ENCODE data around the gene BMAL1.

Gene BMAL1

GRCh38 chr11:13294771-13295579 is 17.4 kb downstream of the BMAL1 start:
- Mint-ChIP-seq H3K4me3 (peak overlapping the region; percentile 22), H3K36me3 (peaks cover 11% of the 10 kb centered on the region), H3K9me3 (no peaks in the 10 kb centered on the region), H3K27ac (peak overlapping the region; percentile 85), H3K4me1 (peaks cover 27% of the 10 kb centered on the region)
- ATAC-seq (no peak), DNase-seq (ENCODE audit: low spot score in 2 of 2) (peak in 1 of 2 donors; percentile 46)

- ATAC-seq (no peak), DNase-seq (ENCODE audit: low spot score in 2 of 2) (no peak)
- peak overlapping the region; percentile 52 for H3K4me3 Mint-ChIP-seq
- peaks cover 12% of the 10 kb centered on the region for H3K4me1 Mint-ChIP-seq
- peak overlapping the region; percentile 85 for H3K27ac Mint-ChIP-seq
- no peaks in the 10 kb centered on the region for H3K9me3 Mint-ChIP-seq
- H3K36me3 Mint-ChIP-seq = peaks cover 6% of the 10 kb centered on the region
Observed at GRCh38 chr11:13297308-13297916, 19.8 kb downstream of the BMAL1 start.

- peaks cover 6% of the 10 kb centered on the region for H3K36me3 Mint-ChIP-seq
- ATAC-seq = peak; percentile 98
- peak overlapping the region; percentile 52 for H3K4me3 Mint-ChIP-seq
- H3K9me3 Mint-ChIP-seq = no peaks in the 10 kb centered on the region
- H3K4me1 Mint-ChIP-seq = peaks cover 8% of the 10 kb centered on the region
- peak overlapping the region; percentile 85 for H3K27ac Mint-ChIP-seq
- DNase-seq (ENCODE audit: low spot score in 2 of 2) = peak in 1 of 2 donors; percentile 74
Observed at GRCh38 chr11:13297917-13298356, 20.3 kb downstream of the BMAL1 start.

GRCh38 chr11:13298765-13299164 is 21.2 kb downstream of the BMAL1 start:
- Mint-ChIP-seq H3K9me3 (peaks cover 3% of the 10 kb centered on the region), H3K36me3 (peaks cover 8% of the 10 kb centered on the region), H3K4me1 (no peaks in the 10 kb centered on the region), H3K27ac (peak overlapping the region; percentile 89), H3K4me3 (peak overlapping the region; percentile 52)
- DNase-seq (ENCODE audit: low spot score in 2 of 2) (no peak), ATAC-seq (no peak)

GRCh38 chr11:13301522-13301921 is 23.9 kb downstream of the BMAL1 start:
- ATAC-seq (no peak), DNase-seq (ENCODE audit: low spot score in 2 of 2) (no peak)
- no peaks in the 10 kb centered on the region for H3K4me1 Mint-ChIP-seq

GRCh38 chr11:13302420-13302958 is 24.9 kb downstream of the BMAL1 start:
- no peaks in the 10 kb centered on the region for H3K4me1 Mint-ChIP-seq
- H3K9me3 Mint-ChIP-seq = peaks cover 5% of the 10 kb centered on the region
- no peak overlapping the region for H3K4me3 Mint-ChIP-seq
- DNase-seq (ENCODE audit: low spot score in 2 of 2) (no peak), ATAC-seq (no peak)
- peak overlapping the region; percentile 82 for H3K27ac Mint-ChIP-seq
- peaks cover 11% of the 10 kb centered on the region for H3K36me3 Mint-ChIP-seq

More at GRCh38 chr11:13301522-13301921, 23.9 kb downstream of the BMAL1 start:
- Mint-ChIP-seq H3K9me3 (peaks cover 5% of the 10 kb centered on the region), H3K27ac (peak overlapping the region; percentile 82), H3K36me3 (peaks cover 11% of the 10 kb centered on the region), H3K4me3 (no peak overlapping the region)

GRCh38 chr11:13303668-13304649 is 26.4 kb downstream of the BMAL1 start:
- no peaks in the 10 kb centered on the region for H3K4me1 Mint-ChIP-seq
- ATAC-seq (peak; percentile 47), DNase-seq (ENCODE audit: low spot score in 2 of 2) (no peak)
- H3K36me3 Mint-ChIP-seq = peaks cover 9% of the 10 kb centered on the region
- peak overlapping the region; percentile 49 for H3K4me3 Mint-ChIP-seq
- peak overlapping the region; percentile 87 for H3K27ac Mint-ChIP-seq
- peaks cover 5% of the 10 kb centered on the region for H3K9me3 Mint-ChIP-seq

- no peak for DNase-seq (ENCODE audit: low spot score in 2 of 2)
- Mint-ChIP-seq H3K4me1 (peaks cover 2% of the 10 kb centered on the region), H3K4me3 (no peak overlapping the region), H3K36me3 (peaks cover 7% of the 10 kb centered on the region), H3K27ac (no peak overlapping the region), H3K9me3 (peaks cover 5% of the 10 kb centered on the region)
- ATAC-seq = no peak
Observed at GRCh38 chr11:13304655-13305335, 27.2 kb downstream of the BMAL1 start.

- Mint-ChIP-seq H3K27ac (no peak overlapping the region), H3K4me1 (peaks cover 40% of the 10 kb centered on the region)
Observed at GRCh38 chr11:13308704-13309103, 31.1 kb downstream of the BMAL1 start.

GRCh38 chr11:13309156-13309555 is 31.6 kb downstream of the BMAL1 start:
- Mint-ChIP-seq H3K36me3 (peaks cover 34% of the 10 kb centered on the region), H3K27ac (no peak overlapping the region), H3K4me3 (no peak overlapping the region), H3K9me3 (no peaks in the 10 kb centered on the region), H3K4me1 (peaks cover 44% of the 10 kb centered on the region)
- ATAC-seq (no peak), DNase-seq (ENCODE audit: low spot score in 2 of 2) (no peak)

More at GRCh38 chr11:13308704-13309103, 31.1 kb downstream of the BMAL1 start:
- peak; percentile 90 for ATAC-seq
- Mint-ChIP-seq H3K4me3 (no peak overlapping the region), H3K36me3 (peaks cover 33% of the 10 kb centered on the region), H3K9me3 (peaks cover 3% of the 10 kb centered on the region)
- DNase-seq (ENCODE audit: low spot score in 2 of 2) = no peak

GRCh38 chr11:13310443-13310842 is 32.9 kb downstream of the BMAL1 start:
- H3K9me3 Mint-ChIP-seq = no peaks in the 10 kb centered on the region
- DNase-seq (ENCODE audit: low spot score in 2 of 2) (no peak), ATAC-seq (no peak)
- H3K27ac Mint-ChIP-seq = no peak overlapping the region
- peaks cover 40% of the 10 kb centered on the region for H3K36me3 Mint-ChIP-seq
- no peak overlapping the region for H3K4me3 Mint-ChIP-seq
- peaks cover 57% of the 10 kb centered on the region for H3K4me1 Mint-ChIP-seq

GRCh38 chr11:13311570-13311969 is 34.0 kb downstream of the BMAL1 start:
- H3K4me3 Mint-ChIP-seq = no peak overlapping the region
- no peak overlapping the region for H3K27ac Mint-ChIP-seq
- H3K36me3 Mint-ChIP-seq = peaks cover 48% of the 10 kb centered on the region
- no peak for ATAC-seq
- peaks cover 68% of the 10 kb centered on the region for H3K4me1 Mint-ChIP-seq
- H3K9me3 Mint-ChIP-seq = no peaks in the 10 kb centered on the region
- DNase-seq (ENCODE audit: low spot score in 2 of 2) = no peak

GRCh38 chr11:13313005-13313819 is 35.6 kb downstream of the BMAL1 start:
- H3K4me3 Mint-ChIP-seq = no peak overlapping the region
- H3K27ac Mint-ChIP-seq = peak overlapping the region; percentile 60
- DNase-seq (ENCODE audit: low spot score in 2 of 2) (no peak), ATAC-seq (no peak)
- peaks cover 84% of the 10 kb centered on the region for H3K4me1 Mint-ChIP-seq
- H3K9me3 Mint-ChIP-seq = no peaks in the 10 kb centered on the region
- H3K36me3 Mint-ChIP-seq = peaks cover 48% of the 10 kb centered on the region

Data from stimulated activated effector memory CD8-positive, alpha-beta T cell treated with anti-CD3 and anti-CD28 coated beads, Interleukin-12 subunit alpha, Interleukin-12 subunit beta, amount 100 ng/mL, for 72 hours (primary cell).